Measurements from ENCODE around the gene CD244. TPM values are rescaled to one million over a fixed set of nuclear protein-coding genes. Genes with fewer than 3 reads are reported as not detected.

The CD244 gene
- total RNA-seq, 1 donor from 2014 or later: not detected

GRCh38 chr1:160813215-160813614, 49.5 kb downstream of the CD244 start:
- no peaks in the 10 kb centered on the region for H3K27me3 Mint-ChIP-seq
- H3K36me3 Mint-ChIP-seq (ENCODE audit: insufficient read depth): no peaks in the 10 kb centered on the region
- H3K4me1 Mint-ChIP-seq (ENCODE audit: low read depth): peaks cover 9% of the 10 kb centered on the region
- H3K9me3 Mint-ChIP-seq (ENCODE audit: low read depth): no peaks in the 10 kb centered on the region
- no peak for DNase-seq (ENCODE audit: low spot score, unreplicated experiment)
- no peak for TF ChIP-seq CTCF (IDR thresholded peaks at IDR 0.05; ENCODE audit: unreplicated experiment)
- no peak overlapping the region for H3K4me3 Mint-ChIP-seq (ENCODE audit: low read depth)
- no peak overlapping the region for H3K27ac Mint-ChIP-seq

GRCh38 chr1:160811147-160811546, 51.5 kb downstream of the CD244 start:
- H3K4me1 Mint-ChIP-seq (ENCODE audit: low read depth): peaks cover under 1% of the 10 kb centered on the region
- TF ChIP-seq CTCF (IDR thresholded peaks at IDR 0.05; ENCODE audit: unreplicated experiment): no peak
- H3K4me3 Mint-ChIP-seq (ENCODE audit: low read depth): no peak overlapping the region
- peaks cover 3% of the 10 kb centered on the region for H3K36me3 Mint-ChIP-seq (ENCODE audit: insufficient read depth)
- H3K9me3 Mint-ChIP-seq (ENCODE audit: low read depth): peaks cover 10% of the 10 kb centered on the region
- H3K27ac Mint-ChIP-seq: no peak overlapping the region
- no peaks in the 10 kb centered on the region for H3K27me3 Mint-ChIP-seq
- DNase-seq (ENCODE audit: low spot score, unreplicated experiment): no peak

GRCh38 chr1:160810486-160810885, 52.2 kb downstream of the CD244 start:
- H3K27me3 Mint-ChIP-seq: no peaks in the 10 kb centered on the region
- H3K4me1 Mint-ChIP-seq (ENCODE audit: low read depth): no peaks in the 10 kb centered on the region
- H3K4me3 Mint-ChIP-seq (ENCODE audit: low read depth): no peak overlapping the region
- H3K36me3 Mint-ChIP-seq (ENCODE audit: insufficient read depth): peaks cover 3% of the 10 kb centered on the region
- H3K27ac Mint-ChIP-seq: no peak overlapping the region
- DNase-seq (ENCODE audit: low spot score, unreplicated experiment): no peak
- TF ChIP-seq CTCF (IDR thresholded peaks at IDR 0.05; ENCODE audit: unreplicated experiment): no peak
- peaks cover 12% of the 10 kb centered on the region for H3K9me3 Mint-ChIP-seq (ENCODE audit: low read depth)

GRCh38 chr1:160808289-160808688, 54.4 kb downstream of the CD244 start:
- no peak for TF ChIP-seq CTCF (IDR thresholded peaks at IDR 0.05; ENCODE audit: unreplicated experiment)
- no peaks in the 10 kb centered on the region for H3K4me1 Mint-ChIP-seq (ENCODE audit: low read depth)
- no peaks in the 10 kb centered on the region for H3K27me3 Mint-ChIP-seq
- no peak overlapping the region for H3K4me3 Mint-ChIP-seq (ENCODE audit: low read depth)
- DNase-seq (ENCODE audit: low spot score, unreplicated experiment): no peak
- peaks cover 21% of the 10 kb centered on the region for H3K9me3 Mint-ChIP-seq (ENCODE audit: low read depth)
- H3K36me3 Mint-ChIP-seq (ENCODE audit: insufficient read depth): peaks cover 3% of the 10 kb centered on the region
- no peak overlapping the region for H3K27ac Mint-ChIP-seq

- Mint-ChIP-seq H3K27me3 (no peaks in the 10 kb centered on the region), H3K4me3 (ENCODE audit: low read depth) (no peak overlapping the region), H3K36me3 (ENCODE audit: insufficient read depth) (peaks cover 3% of the 10 kb centered on the region), H3K4me1 (ENCODE audit: low read depth) (no peaks in the 10 kb centered on the region), H3K9me3 (ENCODE audit: low read depth) (peaks cover 21% of the 10 kb centered on the region), H3K27ac (no peak overlapping the region)
- DNase-seq (ENCODE audit: low spot score, unreplicated experiment): no peak
- no peak for TF ChIP-seq CTCF (IDR thresholded peaks at IDR 0.05; ENCODE audit: unreplicated experiment)
These were observed 54.9 kb downstream of the CD244 start for GRCh38 chr1:160807738-160808137.
